ENCODE results near the gene SOCS4. TPM values are rescaled to one million over a fixed set of nuclear protein-coding genes. Genes with fewer than 3 reads are reported as not detected.
A peak's percentile ranks its signal among the peaks of the same experiment; 100 is the strongest.
"Not testable (repeated sequence)": the region's sequence is repeated elsewhere in the genome, so short reads cannot be mapped to it uniquely, and the experiment has no call there.

SOCS4 gene
- total RNA-seq (2014; rRNA removed; shearing (Covaris generic)): 12.5 and 14.1 TPM in 2 replicates

DNA sequence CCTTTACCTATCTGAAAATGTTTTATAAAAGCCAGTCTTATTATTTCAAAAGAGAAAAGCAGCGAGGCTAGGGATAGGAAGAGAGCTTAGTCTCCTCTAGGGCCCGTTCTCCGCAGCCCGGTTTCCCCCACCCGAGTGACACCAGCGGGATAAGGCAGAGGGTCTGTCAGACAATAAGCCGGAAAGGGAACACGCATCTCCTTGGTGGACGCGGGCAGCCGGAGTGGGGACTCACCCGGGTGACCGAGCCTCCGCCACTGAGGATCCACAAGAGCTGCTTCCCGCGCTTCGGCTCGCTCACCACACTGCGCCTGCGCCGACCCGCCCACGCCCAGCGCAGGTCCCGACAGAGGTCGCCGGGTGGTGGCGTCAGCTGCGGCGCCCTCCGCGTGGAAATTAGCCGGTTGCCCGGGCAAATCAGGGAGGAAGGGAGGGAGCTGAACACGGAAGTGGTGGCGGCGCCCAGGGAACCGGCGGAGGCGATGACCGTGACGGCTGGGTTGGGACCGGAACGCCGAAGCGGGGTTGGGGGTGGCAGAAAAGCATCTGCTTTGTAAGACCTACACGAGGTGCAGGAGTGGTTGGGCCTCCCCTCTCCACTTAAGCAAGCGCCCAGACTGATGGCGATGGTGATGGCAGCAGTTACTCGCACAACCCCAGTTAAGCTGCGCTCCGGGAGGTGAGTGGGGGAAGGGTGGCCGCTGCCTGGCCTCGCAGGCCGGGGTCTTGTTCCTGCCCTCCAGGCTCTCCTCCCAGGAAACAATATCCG, at the start of gene SOCS4, which contains the start of gene WDHD1:
Gene SOCS4 (plus strand): TSS at position 444 of the 769 bp plus-strand sequence. CDS start 15,806 bp downstream, outside the sequence.
Gene WDHD1 (minus strand): TSS at position 307 of the 769 bp plus-strand sequence. CDS start 312 bp downstream, outside the sequence.
- peak; percentile 93 for DNase-seq (ENCODE audit: low read depth)

DNA sequence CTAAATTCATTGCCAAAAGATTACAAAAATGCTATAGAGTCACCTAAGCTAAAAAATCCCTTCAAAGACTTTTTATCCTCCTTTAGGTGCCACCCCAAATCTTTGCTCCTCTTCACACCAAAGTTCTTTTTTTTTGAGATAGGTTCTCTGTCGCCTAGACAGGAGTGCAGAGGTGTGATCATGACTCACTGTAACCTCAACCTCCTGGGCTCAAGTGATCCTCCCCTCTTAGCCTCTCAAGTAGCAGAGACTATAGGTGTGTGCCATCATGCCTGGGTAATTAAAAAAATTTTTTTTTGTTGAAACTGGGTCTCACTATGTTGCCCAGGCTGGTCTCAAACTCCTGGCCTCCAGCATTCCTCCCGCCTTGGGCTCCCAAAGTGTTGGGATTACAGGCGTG, 48.0 kb upstream of the SOCS4 start:
- no peak for DNase-seq (ENCODE audit: low read depth)

- DNase-seq (ENCODE audit: low read depth): no peak
These were observed 45.3 kb upstream of the SOCS4 start for GRCh38 chr14:54981698-54982097.

DNA sequence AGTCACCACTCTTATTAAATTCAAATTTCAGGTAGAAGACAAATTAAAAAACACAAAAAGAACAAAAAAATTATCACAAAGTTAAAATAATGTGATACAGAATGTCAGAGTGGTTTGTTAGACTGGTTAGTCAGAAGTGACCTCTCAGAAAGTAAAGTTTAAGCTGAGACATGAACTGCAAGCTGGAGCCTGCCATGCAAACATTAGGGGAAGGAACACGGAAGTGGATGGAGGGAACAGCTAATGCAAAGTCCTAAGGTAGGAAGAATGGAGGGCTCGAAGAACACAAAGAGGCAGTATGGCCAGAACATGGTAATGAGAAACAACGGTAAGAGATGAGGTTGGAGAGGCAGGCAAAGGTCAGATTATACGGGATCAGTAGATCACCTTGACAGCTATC, 41.9 kb upstream of the SOCS4 start:
- no peak for DNase-seq (ENCODE audit: low read depth)

DNA sequence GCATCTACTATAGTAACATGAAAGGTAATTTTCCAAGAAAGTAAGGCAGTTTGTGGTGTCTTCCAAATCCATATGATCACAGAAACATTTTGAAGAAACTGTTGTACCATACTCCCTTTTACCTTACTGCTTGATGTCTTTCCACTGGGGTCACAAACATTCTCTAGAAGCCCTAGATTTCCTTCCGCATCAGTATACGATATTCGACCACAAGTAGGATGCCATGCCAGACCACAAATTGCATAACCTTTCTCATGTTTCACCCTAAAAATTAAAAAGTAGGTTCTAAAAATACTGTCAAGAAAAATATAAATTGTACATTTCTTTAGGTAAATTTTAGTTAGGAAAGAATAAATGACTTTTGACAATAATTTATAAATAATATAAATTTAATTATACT, 26.7 kb upstream of the SOCS4 start:
- peak; percentile 48 for DNase-seq (ENCODE audit: low read depth)

- peak; percentile 19 for DNase-seq (ENCODE audit: low read depth)
These were observed 22.0 kb upstream of the SOCS4 start for GRCh38 chr14:55005071-55005470.

GRCh38 chr14:55015006-55015405, 12.0 kb upstream of the SOCS4 start:
- no peak for DNase-seq (ENCODE audit: low read depth)

DNA sequence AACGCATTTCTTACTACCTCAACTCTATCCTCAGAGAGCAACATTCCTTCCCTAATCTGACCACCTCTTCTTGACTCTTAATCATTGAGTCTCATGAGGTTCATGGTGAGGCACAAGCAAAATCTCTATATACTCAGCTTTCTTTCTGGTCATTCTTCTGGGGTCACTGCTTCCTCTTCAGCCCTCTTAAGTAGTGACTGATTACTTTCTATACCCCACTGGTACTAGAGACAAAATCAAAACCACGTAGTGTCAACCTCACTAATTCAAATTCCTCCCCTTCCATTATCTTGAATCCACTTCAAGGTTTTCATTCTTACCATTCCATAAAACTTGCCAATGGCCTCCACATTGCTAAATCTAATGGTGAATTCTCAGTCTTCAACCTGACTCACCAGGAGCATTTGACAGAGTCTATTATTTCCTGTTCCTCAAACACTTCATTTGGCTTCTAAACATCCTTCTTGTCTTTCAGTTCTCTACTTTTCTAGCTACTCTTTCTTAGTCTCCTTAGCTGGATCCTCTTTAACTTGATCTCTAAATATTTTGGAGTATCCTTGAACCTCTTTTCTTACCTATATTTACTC, 7.0 kb upstream of the SOCS4 start:
- DNase-seq (ENCODE audit: low read depth): no peak

- DNase-seq (ENCODE audit: low read depth): not testable (repeated sequence)
These were observed 2.7 kb upstream of the SOCS4 start for GRCh38 chr14:55024365-55024764.

- no peak for DNase-seq (ENCODE audit: low read depth)
These were observed 1.1 kb upstream of the SOCS4 start for GRCh38 chr14:55025948-55026347.

DNA sequence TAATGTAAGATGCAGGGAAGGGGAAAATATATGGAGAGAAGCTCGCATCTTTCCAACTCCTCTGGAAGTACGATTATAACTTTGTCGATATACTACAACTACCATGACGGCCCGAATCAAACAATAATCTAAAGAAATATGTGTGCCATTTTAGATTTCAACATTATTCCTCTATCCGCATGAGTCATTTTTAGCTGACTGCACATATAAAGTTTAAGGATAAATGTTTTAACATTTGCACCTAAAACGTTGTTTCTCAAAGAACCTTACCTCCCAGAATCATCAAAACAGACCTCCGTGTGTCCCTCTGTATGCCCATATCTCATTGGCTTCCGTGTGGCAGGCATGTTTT, 619 bp upstream of the SOCS4 start:
- DNase-seq (ENCODE audit: low read depth): no peak

GRCh38 chr14:55028066-55028465, 1.0 kb downstream of the SOCS4 start:
- no peak for DNase-seq (ENCODE audit: low read depth)

DNA sequence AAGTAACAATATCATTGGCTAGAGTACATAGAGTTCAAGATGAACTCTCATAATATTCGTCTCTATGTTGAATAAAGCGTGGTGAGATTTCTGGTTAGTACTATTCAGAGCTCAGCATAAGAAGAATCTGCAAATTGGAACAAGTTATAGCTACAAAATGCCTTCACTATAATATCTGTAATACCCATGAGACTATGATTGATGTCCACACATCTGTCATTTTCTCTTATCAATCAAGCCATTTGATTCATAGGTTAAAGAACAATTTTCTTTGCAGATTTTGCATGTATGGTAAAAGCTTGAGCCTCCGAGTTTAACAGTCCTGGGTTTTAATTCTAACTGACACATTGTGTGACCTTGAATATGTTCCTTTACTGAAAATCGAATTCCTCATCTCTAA, 1.4 kb downstream of the SOCS4 start:
- DNase-seq (ENCODE audit: low read depth): no peak

DNA sequence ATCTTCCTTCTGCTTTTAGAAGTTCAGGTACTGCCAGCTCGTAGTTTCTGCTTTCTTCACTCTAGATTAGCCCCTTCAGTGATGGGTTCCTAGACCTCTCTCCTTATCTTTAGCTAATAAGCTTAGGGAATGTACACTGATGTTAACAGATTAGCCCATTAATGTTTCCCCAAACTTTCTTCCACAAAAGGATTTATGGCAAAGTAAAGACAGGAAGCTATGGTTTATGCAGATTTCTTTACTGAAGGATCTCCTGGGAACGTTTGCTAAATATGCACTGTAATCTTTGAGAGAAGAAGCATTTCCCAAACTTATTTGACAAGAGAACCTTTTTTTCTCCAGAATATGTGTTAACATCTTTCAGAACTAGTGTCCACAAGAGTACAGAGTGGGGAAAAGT, 4.2 kb downstream of the SOCS4 start:
- no peak for DNase-seq (ENCODE audit: low read depth)

DNA sequence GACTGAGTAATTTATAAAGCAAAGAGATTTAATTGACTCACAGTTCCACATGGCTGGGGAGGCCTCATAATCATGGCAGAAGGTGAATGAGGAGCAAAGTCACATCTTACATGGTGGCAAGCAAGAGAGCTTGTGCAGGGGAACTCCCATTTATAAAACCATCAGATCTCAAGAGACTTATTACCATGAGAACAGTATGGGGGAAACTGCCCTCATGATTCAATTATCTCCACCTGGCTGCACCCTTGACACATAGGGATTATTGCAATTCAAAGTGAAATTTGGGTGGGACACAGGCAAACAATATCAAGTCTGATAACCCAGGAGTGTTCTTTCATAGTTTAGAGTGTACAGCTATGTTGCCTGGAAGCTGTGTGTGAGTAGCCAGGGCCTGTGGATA, 11.0 kb downstream of the SOCS4 start:
- not testable (repeated sequence) for DNase-seq (ENCODE audit: low read depth)

GRCh38 chr14:55038708-55039107, 11.7 kb downstream of the SOCS4 start:
- no peak for DNase-seq (ENCODE audit: low read depth)

DNA sequence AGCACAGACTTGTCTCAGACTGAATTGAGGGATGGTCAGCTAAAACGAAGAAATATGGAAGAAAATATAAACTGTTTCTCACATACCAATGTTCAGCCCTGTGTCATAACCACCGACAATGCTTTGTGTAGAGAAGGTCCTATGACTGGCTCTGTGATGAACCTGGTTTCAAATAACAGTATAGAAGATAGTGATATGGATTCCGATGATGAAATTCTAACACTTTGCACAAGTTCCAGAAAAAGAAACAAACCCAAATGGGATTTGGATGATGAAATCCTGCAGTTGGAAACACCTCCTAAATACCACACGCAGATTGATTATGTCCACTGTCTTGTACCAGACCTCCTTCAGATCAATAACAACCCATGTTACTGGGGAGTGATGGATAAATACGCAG, 16.5 kb downstream of the SOCS4 start:
- DNase-seq (ENCODE audit: low read depth): no peak

DNA sequence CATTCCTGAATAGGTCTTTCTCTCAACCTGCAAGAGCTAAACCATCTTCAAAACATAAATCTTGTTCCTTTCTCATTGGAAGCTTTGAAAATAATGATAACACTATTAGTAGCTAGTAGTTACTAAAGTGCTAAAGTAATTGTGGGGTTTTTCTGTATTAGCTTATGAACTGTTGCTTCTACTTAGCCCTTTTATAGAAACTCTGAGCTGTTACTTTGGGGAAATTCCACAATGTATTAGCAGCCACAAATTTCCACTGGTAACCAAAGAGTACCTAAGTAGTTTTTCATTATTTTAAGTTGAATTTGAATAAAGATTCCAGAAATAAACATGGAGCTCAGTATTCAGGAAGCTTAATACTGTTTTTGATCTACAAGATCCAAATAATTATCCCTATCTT, 18.1 kb downstream of the SOCS4 start:
- DNase-seq (ENCODE audit: low read depth): no peak

DNA sequence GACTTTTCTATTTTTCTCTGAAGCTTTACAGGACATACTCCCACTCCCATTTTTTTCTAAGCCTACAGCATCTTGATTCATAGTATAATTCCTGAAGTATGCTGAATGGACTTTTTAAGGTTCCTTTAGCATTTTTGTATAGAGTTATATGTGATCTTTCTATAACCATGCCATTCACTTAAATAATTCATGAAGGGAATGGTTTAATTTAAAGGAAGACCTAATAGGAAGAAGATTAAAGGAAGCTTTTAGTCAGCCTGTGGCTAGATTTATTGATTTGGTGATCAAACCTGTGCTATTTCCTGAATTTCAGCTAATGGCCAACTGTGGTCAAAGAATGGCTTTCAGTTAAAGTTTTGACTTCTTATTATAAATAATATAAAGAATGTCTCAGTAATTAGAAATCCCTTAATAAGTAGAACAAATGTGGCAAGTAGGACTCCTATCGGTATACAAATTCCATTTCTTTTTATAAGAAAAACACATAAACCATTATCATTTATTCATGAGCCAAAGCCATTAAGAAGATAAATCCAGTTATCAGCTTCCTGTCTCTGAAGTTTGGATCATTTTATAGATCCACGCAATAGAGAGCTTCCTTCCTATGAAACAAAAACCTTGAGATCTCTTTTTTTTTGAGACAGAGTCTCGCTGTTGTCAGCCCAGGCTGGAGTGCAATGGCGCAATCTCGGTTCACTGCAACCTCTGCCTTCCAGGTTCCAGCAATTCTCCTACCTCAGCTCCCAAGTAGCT, 20.4 kb downstream of the SOCS4 start:
- DNase-seq (ENCODE audit: low read depth): no peak

DNA sequence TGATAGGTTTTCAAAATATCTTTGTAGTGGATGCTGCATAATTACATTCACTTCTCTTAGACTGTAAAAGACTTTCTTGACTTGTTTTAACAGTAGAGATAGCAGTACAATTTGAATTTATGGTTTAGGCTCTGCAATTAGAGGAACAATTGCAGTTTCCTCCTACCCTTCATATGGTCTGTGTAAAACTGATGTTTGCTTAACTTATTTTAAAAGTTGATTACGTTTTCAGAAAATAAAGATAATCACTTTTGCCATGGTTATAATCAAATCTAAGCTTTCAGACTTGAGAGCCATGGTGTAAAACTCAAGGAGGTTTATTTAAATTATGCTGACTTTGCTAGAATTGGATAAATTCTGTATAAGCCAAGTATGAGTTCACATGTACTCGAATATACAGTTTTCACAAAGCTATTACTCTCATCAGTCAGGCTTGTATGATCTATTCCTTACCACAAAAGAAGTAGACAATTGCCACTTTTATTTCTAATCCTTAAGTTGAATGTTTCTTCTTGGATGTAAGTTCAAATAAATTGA, 21.9 kb downstream of the SOCS4 start:
- DNase-seq (ENCODE audit: low read depth): no peak

- DNase-seq (ENCODE audit: low read depth): no peak
These were observed 24.1 kb downstream of the SOCS4 start for GRCh38 chr14:55051165-55051422.

DNA sequence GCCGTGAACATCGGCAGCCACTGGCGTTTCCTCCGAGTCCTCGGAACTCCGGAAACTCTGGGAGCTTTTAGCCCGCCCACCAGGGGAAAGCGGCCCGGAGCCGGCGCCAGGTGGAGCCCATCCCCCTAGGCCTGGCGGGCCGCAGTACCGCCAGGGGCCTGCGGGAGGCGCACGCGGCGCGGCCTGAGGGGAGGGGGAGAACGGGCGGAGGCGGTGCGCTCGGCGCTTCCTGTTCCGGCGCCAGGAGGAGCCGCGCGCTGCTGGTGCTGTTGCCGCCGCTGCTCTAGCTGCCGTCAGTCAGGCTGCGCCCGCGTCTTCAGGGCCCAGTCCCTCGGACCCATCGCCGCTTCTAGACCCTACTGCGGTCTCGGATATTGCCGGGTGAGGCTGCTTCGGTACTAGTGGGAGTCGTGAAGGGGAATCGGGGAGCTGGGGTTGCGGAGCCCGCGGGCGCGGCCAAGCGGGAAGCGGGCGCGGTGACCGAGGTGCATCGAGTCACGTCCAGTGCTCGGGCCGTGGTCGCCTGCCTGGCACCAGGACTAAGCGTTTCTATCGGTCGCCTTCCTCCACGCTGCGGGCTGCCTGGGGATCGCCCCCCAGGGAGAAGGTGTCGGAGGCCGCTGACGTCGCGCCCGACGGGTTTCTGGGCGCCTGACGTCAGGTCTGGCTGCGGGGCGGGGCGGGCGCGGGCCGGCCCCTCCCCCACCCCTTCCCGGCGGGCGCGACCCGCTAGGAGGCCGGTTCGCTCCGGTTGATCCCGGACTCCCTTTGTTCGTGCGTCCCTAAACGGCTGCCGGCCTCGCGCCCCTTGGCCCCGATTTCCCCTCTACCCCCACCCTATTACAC, 24.6 kb downstream of the SOCS4 start, which contains the start of gene MAPK1IP1L:
Gene MAPK1IP1L (plus strand): TSS at position 225 of the 846 bp plus-strand sequence. CDS start 10,037 bp downstream, outside the sequence.
- peak; percentile 95 for DNase-seq (ENCODE audit: low read depth)

Data from M059J (cell line).